GM23338 (cell line): ENCODE measurements around the gene IL6R. TPM values are rescaled to one million over a fixed set of nuclear protein-coding genes. Genes with fewer than 3 reads are reported as not detected.

Experiments
- ATAC-seq: fragments of 200-7000 bp; cut with Tn5 transposase; 3 replicates; pipeline ENCODE4 v1.9.1; 2020
- DNase-seq: peaks from one replicate; pipeline ENCODE4 v3.0.0-alpha.2; 2015; ENCODE audit warnings: low spot score
- H2AFZ ChIP-seq: fragments of 200-600 bp; sonication (generic); 2 replicates; pipeline ENCODE4 v1.8.0; 2016; ENCODE audit warnings: antibody characterized with exemption, mild to moderate bottlenecking, moderate library complexity
- H3F3A ChIP-seq: fragments of 200-600 bp; sonication (generic); replicated peaks from 2 replicates; pipeline ENCODE4 v1.8.0; 2017; ENCODE audit warnings: antibody characterized with exemption, mixed run types, low read depth
- H3K27ac ChIP-seq: fragments of 200-600 bp; sonication (generic); 2 replicates; pipeline ENCODE4 v1.6.1; 2016; ENCODE audit warnings: low read depth
- H3K27me3 ChIP-seq: fragments of 200-600 bp; sonication (generic); 2 replicates; pipeline ENCODE4 v1.8.0; 2016; ENCODE audit warnings: mild to moderate bottlenecking, mixed run types, moderate library complexity; ENCODE audit not compliant: insufficient read depth
- H3K36me3 ChIP-seq: fragments of 200-600 bp; sonication (generic); 2 replicates; pipeline ENCODE4 v1.8.0; 2016; ENCODE audit warnings: mild to moderate bottlenecking; ENCODE audit not compliant: insufficient read depth
- H3K4me1 ChIP-seq: fragments of 200-600 bp; sonication (generic); 2 replicates; pipeline ENCODE4 v1.8.0; 2016; ENCODE audit warnings: mild to moderate bottlenecking, moderate library complexity; ENCODE audit not compliant: insufficient read depth
- H3K4me2 ChIP-seq: fragments of 200-600 bp; sonication (generic); 2 replicates; pipeline ENCODE4 v1.7.1; 2017; ENCODE audit warnings: mixed run types
- H3K4me3 ChIP-seq: fragments of 200-600 bp; sonication (generic); 2 replicates; pipeline ENCODE4 v1.6.1; 2016; ENCODE audit warnings: mixed run types
- H3K79me2 ChIP-seq: fragments of 200-600 bp; sonication (generic); replicated peaks from 2 replicates; pipeline ENCODE4 v1.8.0; 2017; ENCODE audit warnings: mild to moderate bottlenecking; ENCODE audit not compliant: insufficient read depth
- H3K9me2 ChIP-seq: fragments of 200-600 bp; sonication (generic); 2 replicates; pipeline ENCODE4 v1.8.0; 2017; ENCODE audit not compliant: insufficient read depth
- H4K20me1 ChIP-seq: fragments of 200-600 bp; sonication (generic); replicated peaks from 2 replicates; pipeline ENCODE4 v1.8.0; 2017; ENCODE audit warnings: mild to moderate bottlenecking; ENCODE audit not compliant: insufficient read depth
- H3K27ac Mint-ChIP-seq: 2 replicates; pipeline ENCODE4 v1.8.0; 2020; ENCODE audit warnings: inconsistent platforms, mild to moderate bottlenecking, moderate library complexity, mixed read lengths
- H3K27me3 Mint-ChIP-seq: 3 replicates; pipeline ENCODE4 v1.8.0; 2022; ENCODE audit warnings: low read depth, mild to moderate bottlenecking, moderate library complexity, mixed read lengths, inconsistent platforms; ENCODE audit not compliant: insufficient read depth, poor library complexity
- H3K36me3 Mint-ChIP-seq: 3 replicates; pipeline ENCODE4 v1.8.0; 2021; ENCODE audit warnings: low read depth, mild to moderate bottlenecking, inconsistent platforms, moderate library complexity, mixed read lengths
- H3K4me1 Mint-ChIP-seq: 3 replicates; pipeline ENCODE4 v1.8.0; 2020; ENCODE audit warnings: mild to moderate bottlenecking, inconsistent platforms, mixed read lengths
- H3K4me3 Mint-ChIP-seq: 3 replicates; pipeline ENCODE4 v1.8.0; 2021; ENCODE audit warnings: moderate library complexity, mild to moderate bottlenecking, inconsistent platforms, mixed read lengths
- H3K9me3 Mint-ChIP-seq: 3 replicates; pipeline ENCODE4 v1.8.0; 2020; ENCODE audit warnings: moderate library complexity, mild to moderate bottlenecking, inconsistent platforms, mixed read lengths
- CREB1 ChIP-seq: fragments of 250-450 bp; sonication (Bioruptor Pico); IDR thresholded peaks from 2 replicates; pipeline ENCODE4 v1.5.0; 2020; ENCODE audit warnings: low read depth, mild to moderate bottlenecking, moderate library complexity
- ETS1 ChIP-seq: IDR thresholded peaks from 2 replicates; pipeline ENCODE4 v1.6.1; 2016; ENCODE audit warnings: antibody characterized with exemption
- EZH2 ChIP-seq: fragments of 200-600 bp; sonication (generic); IDR thresholded peaks from one replicate; pipeline ENCODE4 v1.8.0; 2017; ENCODE audit warnings: antibody characterized with exemption, mild to moderate bottlenecking, low read depth; ENCODE audit not compliant: unreplicated experiment
- EZH2phosphoT487 ChIP-seq: fragments of 200-600 bp; sonication (generic); IDR thresholded peaks from one replicate; pipeline ENCODE4 v1.8.1; 2018; ENCODE audit warnings: antibody characterized with exemption; ENCODE audit not compliant: unreplicated experiment
- JUNB ChIP-seq: IDR thresholded peaks from one replicate; pipeline ENCODE4 v1.6.1; 2016; ENCODE audit warnings: antibody characterized with exemption; ENCODE audit not compliant: unreplicated experiment
- NANOG ChIP-seq: IDR thresholded peaks from 2 replicates; pipeline ENCODE4 v1.6.1; 2016; ENCODE audit warnings: antibody characterized with exemption, borderline replicate concordance
- POLR2AphosphoS5 ChIP-seq: IDR thresholded peaks from 2 replicates; pipeline ENCODE4 v1.6.1; 2016; ENCODE audit warnings: antibody characterized with exemption, low read depth
- REST ChIP-seq: IDR thresholded peaks from one replicate; pipeline ENCODE4 v1.6.1; 2018; ENCODE audit warnings: antibody characterized with exemption; ENCODE audit not compliant: unreplicated experiment
- STAT1 ChIP-seq: IDR thresholded peaks from one replicate; pipeline ENCODE4 v1.6.1; 2016; ENCODE audit warnings: antibody characterized with exemption; ENCODE audit not compliant: unreplicated experiment
- ZNF114 ChIP-seq: fragments of 250-450 bp; sonication (Bioruptor Pico); IDR thresholded peaks from 2 replicates; pipeline ENCODE4 v1.5.0; 2020; ENCODE audit warnings: mild to moderate bottlenecking, moderate library complexity
- ZNF331 ChIP-seq: fragments of 250-450 bp; sonication (Bioruptor Pico); IDR thresholded peaks from 2 replicates; pipeline ENCODE4 v1.5.0; 2020; ENCODE audit warnings: low read depth, mild to moderate bottlenecking, moderate library complexity
- polyA plus RNA-seq: library from polyadenylated mRNA; unstranded; fragments of >200 nt; fragmentation: Nextera tagmentation; extraction: Ambion mirVana; gene quantifications from 2 replicates; pipeline ENCODE4 v1.2.1, GENCODE V29; 2016
- total RNA-seq: library from RNA; depleted of rRNA; stranded (reverse); fragments of >200 nt; shearing (Covaris generic); gene quantifications from 2 replicates; pipeline ENCODE4 v1.2.3, GENCODE V29; 2014
- TF ChIP-seq, protein P1 (sequence below): fragments of 250-450 bp; sonication (Bioruptor Pico); IDR thresholded peaks from 2 replicates; pipeline ENCODE4 v1.5.0; 2020; ENCODE audit warnings: mild to moderate bottlenecking, moderate library complexity
- TF ChIP-seq, protein P2 (sequence below), 2 experiments: fragments of 200-600 bp in 1 of 2; sonication (generic) in 1 of 2; conservative IDR thresholded peaks; 2 replicates each; pipeline versions ENCODE4 v1.5.1 to v1.6.1; 2016 to 2017; ENCODE audit warnings: antibody characterized with exemption in 2 of 2, low read depth in 2 of 2, mild to moderate bottlenecking in 2 of 2, moderate library complexity in 1 of 2

IL6R gene
- total and polyA plus RNA-seq, 2 experiments from 2014 or later, result 1.0 to 13.8 TPM

GRCh38 chr1:154490317-154490716, 85.2 kb downstream of the IL6R start:
- Histone ChIP-seq H3K4me3 (no peak overlapping the region), H4K20me1 (no peaks in the 10 kb centered on the region), H3K4me1 (peaks cover 16% of the 10 kb centered on the region), H2AFZ (no peak overlapping the region), H3K4me2 (no peak overlapping the region), H3K79me2 (no peaks in the 10 kb centered on the region), H3K9me2 (peaks cover 9% of the 10 kb centered on the region; the same call in 1 of the 2 replicates), H3K27me3 (no peaks in the 10 kb centered on the region), H3K36me3 (no peaks in the 10 kb centered on the region), H3K27ac (no peak overlapping the region), H3F3A (no peaks in the 10 kb centered on the region)
- DNase-seq (no peak), ATAC-seq (no peak)
- Mint-ChIP-seq H3K4me1 (peaks cover 12% of the 10 kb centered on the region), H3K27me3 (peaks cover 12% of the 10 kb centered on the region), H3K9me3 (no peaks in the 10 kb centered on the region), H3K27ac (no peak overlapping the region), H3K36me3 (no peaks in the 10 kb centered on the region), H3K4me3 (no peak overlapping the region)
- TF ChIP-seq ZNF114 (no peak), ETS1 (no peak), NANOG (no peak), EZH2 (no peak), ZNF331 (CRISPR knock-in tag) (no peak), REST (no peak), POLR2AphosphoS5 (no peak), JUNB (no peak), EZH2phosphoT487 (no peak), STAT1 (no peak), CREB1 (no peak)
- TF ChIP-seq, protein P1, sequence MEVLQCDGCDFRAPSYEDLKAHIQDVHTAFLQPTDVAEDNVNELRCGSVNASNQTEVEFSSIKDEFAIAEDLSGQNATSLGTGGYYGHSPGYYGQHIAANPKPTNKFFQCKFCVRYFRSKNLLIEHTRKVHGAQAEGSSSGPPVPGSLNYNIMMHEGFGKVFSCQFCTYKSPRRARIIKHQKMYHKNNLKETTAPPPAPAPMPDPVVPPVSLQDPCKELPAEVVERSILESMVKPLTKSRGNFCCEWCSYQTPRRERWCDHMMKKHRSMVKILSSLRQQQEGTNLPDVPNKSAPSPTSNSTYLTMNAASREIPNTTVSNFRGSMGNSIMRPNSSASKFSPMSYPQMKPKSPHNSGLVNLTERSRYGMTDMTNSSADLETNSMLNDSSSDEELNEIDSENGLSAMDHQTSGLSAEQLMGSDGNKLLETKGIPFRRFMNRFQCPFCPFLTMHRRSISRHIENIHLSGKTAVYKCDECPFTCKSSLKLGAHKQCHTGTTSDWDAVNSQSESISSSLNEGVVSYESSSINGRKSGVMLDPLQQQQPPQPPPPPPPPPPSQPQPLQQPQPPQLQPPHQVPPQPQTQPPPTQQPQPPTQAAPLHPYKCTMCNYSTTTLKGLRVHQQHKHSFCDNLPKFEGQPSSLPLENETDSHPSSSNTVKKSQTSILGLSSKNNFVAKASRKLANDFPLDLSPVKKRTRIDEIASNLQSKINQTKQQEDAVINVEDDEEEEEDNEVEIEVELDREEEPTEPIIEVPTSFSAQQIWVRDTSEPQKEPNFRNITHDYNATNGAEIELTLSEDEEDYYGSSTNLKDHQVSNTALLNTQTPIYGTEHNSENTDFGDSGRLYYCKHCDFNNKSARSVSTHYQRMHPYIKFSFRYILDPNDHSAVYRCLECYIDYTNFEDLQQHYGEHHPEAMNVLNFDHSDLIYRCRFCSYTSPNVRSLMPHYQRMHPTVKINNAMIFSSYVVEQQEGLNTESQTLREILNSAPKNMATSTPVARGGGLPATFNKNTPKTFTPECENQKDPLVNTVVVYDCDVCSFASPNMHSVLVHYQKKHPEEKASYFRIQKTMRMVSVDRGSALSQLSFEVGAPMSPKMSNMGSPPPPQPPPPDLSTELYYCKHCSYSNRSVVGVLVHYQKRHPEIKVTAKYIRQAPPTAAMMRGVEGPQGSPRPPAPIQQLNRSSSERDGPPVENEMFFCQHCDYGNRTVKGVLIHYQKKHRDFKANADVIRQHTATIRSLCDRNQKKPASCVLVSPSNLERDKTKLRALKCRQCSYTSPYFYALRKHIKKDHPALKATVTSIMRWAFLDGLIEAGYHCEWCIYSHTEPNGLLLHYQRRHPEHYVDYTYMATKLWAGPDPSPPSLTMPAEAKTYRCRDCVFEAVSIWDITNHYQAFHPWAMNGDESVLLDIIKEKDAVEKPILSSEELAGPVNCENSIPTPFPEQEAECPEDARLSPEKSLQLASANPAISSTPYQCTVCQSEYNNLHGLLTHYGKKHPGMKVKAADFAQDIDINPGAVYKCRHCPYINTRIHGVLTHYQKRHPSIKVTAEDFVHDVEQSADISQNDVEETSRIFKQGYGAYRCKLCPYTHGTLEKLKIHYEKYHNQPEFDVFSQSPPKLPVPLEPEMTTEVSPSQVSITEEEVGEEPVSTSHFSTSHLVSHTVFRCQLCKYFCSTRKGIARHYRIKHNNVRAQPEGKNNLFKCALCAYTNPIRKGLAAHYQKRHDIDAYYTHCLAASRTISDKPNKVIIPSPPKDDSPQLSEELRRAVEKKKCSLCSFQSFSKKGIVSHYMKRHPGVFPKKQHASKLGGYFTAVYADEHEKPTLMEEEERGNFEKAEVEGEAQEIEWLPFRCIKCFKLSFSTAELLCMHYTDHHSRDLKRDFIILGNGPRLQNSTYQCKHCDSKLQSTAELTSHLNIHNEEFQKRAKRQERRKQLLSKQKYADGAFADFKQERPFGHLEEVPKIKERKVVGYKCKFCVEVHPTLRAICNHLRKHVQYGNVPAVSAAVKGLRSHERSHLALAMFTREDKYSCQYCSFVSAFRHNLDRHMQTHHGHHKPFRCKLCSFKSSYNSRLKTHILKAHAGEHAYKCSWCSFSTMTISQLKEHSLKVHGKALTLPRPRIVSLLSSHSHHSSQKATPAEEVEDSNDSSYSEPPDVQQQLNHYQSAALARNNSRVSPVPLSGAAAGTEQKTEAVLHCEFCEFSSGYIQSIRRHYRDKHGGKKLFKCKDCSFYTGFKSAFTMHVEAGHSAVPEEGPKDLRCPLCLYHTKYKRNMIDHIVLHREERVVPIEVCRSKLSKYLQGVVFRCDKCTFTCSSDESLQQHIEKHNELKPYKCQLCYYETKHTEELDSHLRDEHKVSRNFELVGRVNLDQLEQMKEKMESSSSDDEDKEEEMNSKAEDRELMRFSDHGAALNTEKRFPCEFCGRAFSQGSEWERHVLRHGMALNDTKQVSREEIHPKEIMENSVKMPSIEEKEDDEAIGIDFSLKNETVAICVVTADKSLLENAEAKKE (CRISPR knock-in tag), result no peak
- TF ChIP-seq, protein P2, sequence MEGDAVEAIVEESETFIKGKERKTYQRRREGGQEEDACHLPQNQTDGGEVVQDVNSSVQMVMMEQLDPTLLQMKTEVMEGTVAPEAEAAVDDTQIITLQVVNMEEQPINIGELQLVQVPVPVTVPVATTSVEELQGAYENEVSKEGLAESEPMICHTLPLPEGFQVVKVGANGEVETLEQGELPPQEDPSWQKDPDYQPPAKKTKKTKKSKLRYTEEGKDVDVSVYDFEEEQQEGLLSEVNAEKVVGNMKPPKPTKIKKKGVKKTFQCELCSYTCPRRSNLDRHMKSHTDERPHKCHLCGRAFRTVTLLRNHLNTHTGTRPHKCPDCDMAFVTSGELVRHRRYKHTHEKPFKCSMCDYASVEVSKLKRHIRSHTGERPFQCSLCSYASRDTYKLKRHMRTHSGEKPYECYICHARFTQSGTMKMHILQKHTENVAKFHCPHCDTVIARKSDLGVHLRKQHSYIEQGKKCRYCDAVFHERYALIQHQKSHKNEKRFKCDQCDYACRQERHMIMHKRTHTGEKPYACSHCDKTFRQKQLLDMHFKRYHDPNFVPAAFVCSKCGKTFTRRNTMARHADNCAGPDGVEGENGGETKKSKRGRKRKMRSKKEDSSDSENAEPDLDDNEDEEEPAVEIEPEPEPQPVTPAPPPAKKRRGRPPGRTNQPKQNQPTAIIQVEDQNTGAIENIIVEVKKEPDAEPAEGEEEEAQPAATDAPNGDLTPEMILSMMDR (conservative IDR thresholded peaks at IDR 0.05; ENCODE audit: low read depth in 2 of 2), result no peak
